GM18502 (cell line): ENCODE measurements around the gene ZDHHC9.

Experiments used
- ATAC-seq: cut with Tn5 transposase; IDR thresholded peaks from one replicate; pipeline ENCODE4 v1.9.1; 2021; ENCODE audit warnings: mild to moderate bottlenecking; ENCODE audit not compliant: unreplicated experiment, poor library complexity

ZDHHC9 gene

DNA sequence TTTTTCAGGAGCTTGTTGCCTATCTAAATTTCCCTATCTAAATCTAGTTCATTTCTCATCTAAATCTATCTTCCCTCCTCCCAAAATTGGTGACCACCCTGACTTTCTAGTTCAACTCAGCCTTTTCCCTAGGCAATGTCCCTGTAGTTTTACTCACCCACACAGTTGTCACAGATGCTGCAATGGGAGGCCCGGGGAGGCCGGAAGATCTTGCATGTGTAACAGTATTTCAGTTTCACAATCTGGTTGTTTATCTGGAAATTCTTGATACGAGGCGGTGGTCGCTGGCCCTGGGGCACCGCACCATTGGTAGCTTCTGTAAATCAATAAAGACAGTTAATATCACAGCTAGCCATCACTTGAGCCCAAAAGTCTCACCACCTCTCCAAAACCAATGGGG is 20.2 kb downstream of the ZDHHC9 start:
- no peak for ATAC-seq

DNA sequence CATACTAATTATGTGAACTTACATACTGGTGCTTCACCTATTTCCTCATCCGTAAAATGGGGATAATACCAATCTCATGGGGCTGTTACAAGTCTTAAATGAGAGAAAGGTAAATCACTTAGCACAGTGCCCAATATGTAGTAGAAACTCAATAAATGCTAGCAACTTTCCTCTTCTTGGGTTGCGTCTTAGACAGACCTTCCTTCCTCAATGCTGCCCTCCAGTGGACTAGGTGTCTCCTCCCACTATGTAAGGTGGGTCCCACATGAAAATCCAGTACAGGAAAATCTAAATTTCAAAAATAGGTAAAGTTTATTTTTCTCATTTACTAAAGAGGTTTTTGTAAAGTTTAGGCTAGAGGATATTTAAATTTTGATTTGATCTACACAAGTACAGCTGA is 20.6 kb downstream of the ZDHHC9 start:
- ATAC-seq, result peak; percentile 70

- no peak for ATAC-seq
Observed at GRCh38 chrX:129818123-129818522, 25.6 kb downstream of the ZDHHC9 start.

DNA sequence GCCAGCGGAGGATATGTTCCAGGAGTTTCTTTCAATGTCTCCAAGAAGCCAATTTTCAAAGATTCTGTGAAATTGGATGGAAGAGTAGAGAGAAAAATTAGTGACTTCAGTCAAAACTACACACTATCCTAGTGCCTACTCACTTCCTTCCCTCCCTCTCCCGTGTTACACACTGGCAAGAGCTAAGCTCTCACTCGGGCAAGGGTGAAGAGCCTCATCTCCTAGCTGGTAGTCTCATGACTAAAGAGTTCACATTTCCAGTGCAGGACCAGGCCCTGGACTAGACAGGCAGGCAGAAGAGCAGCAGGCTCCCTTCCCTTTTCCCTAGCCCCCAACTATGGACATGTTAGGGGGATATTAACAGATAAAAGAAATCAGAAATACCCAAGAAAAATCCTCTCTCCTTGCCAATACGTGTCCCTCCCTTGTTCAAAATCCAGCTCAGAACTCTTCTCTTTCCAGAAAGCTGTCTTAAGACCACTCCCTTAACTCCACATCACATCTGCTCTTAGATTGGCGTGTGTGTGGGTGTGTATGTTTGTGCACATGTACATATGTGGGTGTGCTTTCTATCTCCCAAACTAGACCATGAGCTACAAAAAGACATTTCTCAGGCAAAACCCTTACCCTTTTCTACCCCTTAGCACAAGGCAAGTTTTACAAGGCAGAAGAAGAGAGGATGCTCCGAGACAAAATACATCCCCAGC is 29.9 kb downstream of the ZDHHC9 start:
- no peak for ATAC-seq

DNA sequence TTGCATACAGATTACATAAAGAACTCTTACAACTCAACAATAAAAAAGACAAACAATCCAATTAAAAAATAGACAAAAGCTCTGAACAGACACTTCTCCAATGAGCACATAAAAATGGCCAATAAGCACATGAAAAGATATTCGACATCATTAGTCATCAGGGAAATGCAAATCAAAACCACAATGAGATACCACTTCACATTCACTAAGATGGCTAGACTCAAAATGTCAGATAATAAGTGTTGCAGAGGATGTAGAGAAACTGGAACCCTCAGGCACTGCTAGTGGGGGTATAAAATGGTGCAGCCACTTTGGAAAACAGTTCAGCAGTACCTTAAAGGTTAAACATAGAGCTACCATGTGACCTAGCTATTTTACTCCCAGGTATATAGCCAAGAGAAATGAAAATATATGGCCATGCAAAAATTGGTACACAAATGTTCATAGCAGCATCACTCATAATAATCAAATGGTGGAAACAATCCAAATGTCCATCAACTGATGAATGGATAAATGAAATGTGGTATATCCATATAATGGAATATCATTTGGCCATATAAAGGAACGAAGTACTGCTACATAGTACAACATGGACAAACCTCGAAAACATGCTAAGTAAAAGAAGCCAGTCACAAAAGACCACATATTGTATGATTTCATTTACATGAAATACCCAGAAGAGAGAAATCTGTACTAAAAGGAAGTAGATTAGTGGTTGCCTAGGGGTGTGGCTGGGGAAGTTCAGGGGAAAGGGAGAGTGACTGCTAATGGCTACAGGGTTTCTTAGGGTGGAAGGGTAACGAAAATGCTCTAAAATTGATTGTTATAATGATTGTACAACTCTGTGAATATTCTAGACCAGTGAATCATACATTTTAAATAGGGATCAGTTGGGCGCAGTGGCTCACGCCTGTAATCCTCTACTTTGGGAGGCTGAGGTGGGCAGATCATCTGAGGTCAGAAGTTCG is 34.6 kb downstream of the ZDHHC9 start:
- ATAC-seq, result no peak

GRCh38 chrX:129808158-129808828 is 35.4 kb downstream of the ZDHHC9 start:
- no peak for ATAC-seq

DNA sequence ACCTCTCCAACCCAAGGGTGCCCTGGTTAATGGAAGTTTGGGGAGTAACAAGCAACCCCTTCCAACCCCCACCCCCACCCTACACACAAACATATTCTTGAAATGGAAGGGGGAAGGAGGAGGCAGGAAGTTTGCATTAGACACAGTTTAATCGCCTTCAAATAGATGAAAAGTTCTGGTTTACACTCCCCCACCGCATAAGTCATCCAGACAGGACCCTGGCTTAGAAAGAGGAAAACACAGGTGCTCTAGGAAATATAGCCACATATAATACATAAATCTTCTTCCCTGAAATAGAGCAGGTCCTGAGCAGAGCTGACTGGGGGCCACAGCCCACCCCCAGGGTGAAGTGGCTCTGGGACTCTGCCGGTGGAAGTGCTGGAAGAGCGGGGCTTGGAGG is 38.9 kb downstream of the ZDHHC9 start:
- ATAC-seq, result no peak

DNA sequence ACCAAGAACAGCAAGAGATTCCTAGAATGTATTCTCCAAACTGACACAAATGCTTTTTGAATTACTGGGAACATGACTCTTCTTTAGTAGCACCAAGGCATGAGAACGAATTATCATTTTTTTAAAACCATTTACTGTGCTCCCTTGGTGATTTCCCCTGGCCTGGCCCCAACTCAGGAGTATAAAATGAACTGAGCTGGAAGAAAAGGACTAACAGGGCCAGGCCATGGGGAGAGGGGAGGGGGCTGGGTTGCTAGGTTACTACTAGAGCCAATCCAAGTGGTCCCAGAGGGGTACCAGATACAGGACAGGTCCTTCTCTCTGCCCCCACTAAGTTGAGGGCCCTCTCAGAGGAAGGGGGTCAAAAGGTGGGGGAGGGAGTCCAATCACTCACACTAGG is 40.8 kb downstream of the ZDHHC9 start:
- ATAC-seq, result no peak

GRCh38 chrX:129800186-129800585 is 43.5 kb downstream of the ZDHHC9 start:
- no peak for ATAC-seq

DNA sequence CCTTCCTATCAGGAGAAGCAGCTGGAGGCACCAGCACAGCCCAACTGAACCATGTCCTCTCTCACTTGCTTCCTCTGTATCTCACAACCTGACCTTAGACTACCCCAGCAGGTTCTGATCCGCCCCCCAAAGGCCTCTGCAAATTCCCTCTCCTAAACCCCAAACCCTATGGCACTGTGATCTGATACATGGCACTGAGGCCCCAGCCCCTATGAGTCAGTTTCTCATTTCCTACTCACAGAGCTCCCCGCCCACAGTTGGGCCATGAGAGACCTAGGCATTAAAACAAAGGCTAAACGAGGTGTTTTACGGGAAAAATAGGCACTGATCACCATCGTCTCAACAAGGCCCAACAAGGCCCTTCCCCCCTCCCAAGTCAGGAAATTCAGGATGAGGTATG is 44.8 kb downstream of the ZDHHC9 start:
- ATAC-seq, result no peak

GRCh38 chrX:129798456-129798855 is 45.2 kb downstream of the ZDHHC9 start:
- ATAC-seq, result no peak

GRCh38 chrX:129797251-129797906 is 46.3 kb downstream of the ZDHHC9 start:
- ATAC-seq, result no peak

DNA sequence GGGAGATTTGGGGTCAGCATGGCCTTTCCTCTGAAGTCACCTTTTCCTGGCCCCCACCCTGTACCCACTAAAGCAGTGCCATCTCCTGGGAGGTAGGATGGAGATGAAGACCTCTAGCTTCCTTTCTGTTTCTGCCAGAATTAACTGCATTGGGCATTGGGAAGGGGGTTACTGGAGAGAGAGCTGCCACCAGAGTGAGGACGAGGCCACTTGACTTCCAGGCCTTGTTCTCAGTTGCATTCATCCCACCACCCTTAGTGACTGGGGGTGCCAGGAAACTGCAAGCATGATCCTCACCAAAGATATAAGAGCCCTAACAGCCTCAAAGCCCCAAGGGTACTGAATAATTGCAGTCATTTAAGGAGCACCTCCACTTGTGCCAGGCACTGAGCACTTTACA is 48.1 kb downstream of the ZDHHC9 start:
- ATAC-seq, result no peak

- no peak for ATAC-seq
Observed at GRCh38 chrX:129793604-129794191, 50.0 kb downstream of the ZDHHC9 start.

DNA sequence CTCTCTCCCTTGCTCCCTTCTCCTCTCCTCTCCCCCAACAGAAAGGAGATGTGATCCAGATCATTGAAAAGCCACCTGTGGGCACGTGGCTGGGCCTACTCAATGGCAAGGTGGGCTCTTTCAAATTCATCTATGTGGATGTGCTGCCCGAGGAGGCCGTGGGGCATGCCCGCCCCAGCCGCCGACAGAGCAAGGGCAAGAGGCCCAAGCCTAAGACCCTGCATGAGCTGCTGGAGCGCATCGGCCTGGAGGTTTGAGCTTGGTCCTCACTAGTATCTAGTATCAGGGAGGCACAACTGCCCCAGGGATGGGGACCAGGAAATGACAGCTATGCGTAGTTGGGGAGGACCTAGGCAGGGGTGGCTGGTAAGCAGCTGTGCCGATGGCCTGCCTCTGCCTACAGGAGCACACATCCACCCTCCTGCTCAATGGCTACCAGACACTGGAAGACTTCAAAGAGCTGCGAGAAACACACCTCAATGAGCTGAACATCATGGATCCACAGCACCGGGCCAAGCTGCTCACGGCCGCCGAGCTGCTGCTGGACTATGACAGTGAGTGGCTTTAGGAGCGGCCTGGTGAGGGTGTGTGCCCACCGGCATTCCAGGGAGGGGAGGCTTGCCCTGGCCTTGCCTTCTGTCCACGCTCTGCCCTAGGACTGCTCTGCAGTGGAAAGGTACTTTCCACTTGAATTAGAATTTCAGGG is 50.9 kb downstream of the ZDHHC9 start:
- no peak for ATAC-seq

DNA sequence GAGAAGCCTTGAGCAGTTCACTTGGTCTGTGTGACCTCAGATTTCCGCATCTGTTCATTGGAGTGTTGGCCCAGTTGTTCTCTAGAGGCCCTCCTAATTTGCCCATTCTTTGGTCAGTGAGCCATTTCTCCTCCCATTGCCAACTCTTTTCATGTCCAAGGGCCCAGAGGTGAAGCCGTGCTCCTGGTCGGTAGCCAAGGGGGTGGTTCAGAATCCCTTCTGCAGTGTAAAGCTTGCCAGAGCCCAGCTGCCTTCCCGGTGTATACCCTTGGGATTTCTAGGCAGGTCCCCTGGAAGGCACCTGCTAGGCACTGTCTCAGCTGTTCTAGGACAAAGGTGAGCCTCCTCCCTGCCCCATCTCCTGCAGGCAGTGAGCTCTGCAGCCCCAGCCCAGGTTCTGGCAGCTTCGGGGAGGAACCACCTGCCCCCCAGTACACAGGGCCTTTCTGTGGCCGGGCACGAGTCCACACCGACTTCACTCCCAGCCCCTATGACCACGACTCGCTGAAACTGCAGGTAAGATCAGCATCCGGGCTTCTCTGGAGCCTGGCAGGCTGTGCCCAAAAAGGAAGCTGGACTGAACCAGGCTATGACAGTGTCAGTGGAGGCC is 51.6 kb downstream of the ZDHHC9 start:
- no peak for ATAC-seq

DNA sequence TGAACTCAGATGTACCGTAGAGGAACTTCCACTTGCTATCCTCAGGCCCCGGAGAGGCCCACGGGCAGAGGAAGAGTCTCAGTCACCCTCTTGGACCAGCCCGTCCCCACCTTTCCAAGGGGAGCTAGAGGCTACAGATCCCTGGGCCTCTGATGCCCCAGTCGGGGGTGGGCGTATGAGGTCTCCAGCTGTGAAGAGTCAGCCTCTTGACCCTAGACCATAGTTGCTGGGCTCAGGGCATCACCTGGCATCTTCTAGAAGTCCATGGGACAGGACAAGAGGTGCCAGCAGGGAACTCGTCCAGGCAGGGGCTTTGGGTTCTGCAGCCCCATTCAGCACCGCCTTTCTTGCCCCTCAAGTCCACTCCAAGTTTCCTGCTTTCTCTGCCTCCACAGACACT is 52.4 kb downstream of the ZDHHC9 start:
- ATAC-seq, result no peak

- no peak for ATAC-seq
Observed at GRCh38 chrX:129790808-129791207, 52.9 kb downstream of the ZDHHC9 start.

DNA sequence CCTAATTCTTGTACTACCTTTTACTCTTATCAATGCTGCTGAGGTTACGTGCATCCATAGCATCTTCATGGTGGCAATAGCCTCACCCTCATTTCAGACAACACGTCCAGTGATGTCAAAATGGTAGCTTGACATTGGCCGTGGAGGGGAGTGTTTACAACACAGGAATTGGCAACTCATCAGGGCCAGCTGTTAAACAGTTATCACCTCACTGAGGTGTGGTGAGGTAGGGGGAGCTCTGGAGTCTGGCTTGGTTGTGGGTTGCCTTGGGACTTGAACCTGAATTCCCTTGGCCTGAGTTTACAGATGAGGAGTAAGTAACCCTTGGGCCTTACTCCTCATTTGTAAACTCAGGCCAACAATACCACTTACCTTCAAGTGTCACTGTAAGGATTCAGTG is 53.5 kb downstream of the ZDHHC9 start:
- ATAC-seq, result no peak
